Skeletal muscle tissue (tissue), 4 donors: ENCODE measurements around the gene CIDEA. TPM values are rescaled to one million over a fixed set of nuclear protein-coding genes. Genes with fewer than 3 reads are reported as not detected.

Experiments used
- H3K27ac ChIP-seq: one replicate; pipeline ENCODE4 v1.7.0; 2013; ENCODE audit warnings: mild to moderate bottlenecking, low read depth, low read length, inconsistent platforms
- H3K27me3 ChIP-seq, 3 donors: one replicate each; pipeline ENCODE4 v1.7.0; 2013; ENCODE audit warnings: low read length in 3 of 3; ENCODE audit not compliant: control insufficient read depth in 3 of 3, insufficient read depth in 3 of 3
- H3K36me3 ChIP-seq, 3 donors: one replicate each; pipeline ENCODE4 v1.7.0; 2013; ENCODE audit warnings: low read length in 3 of 3; ENCODE audit not compliant: control insufficient read depth in 3 of 3, insufficient read depth in 3 of 3
- H3K4me1 ChIP-seq, 3 donors: one replicate each; pipeline ENCODE4 v1.7.0; 2013; ENCODE audit warnings: low read length in 3 of 3, mild to moderate bottlenecking in 3 of 3; ENCODE audit not compliant: control insufficient read depth in 3 of 3, insufficient read depth in 3 of 3
- H3K4me3 ChIP-seq, 3 donors: one replicate each; pipeline ENCODE4 v1.7.0; 2013; ENCODE audit warnings: low read length in 3 of 3
- H3K9ac ChIP-seq, 3 donors: one replicate each; pipeline ENCODE4 v1.7.0; 2013; ENCODE audit warnings: low read length in 3 of 3, mild to moderate bottlenecking in 3 of 3, moderate library complexity in 2 of 3, low read depth in 1 of 3
- H3K9me3 ChIP-seq, 3 donors: one replicate each; pipeline ENCODE4 v1.7.0; 2013; ENCODE audit warnings: low read length in 3 of 3; ENCODE audit not compliant: control insufficient read depth in 3 of 3
- total RNA-seq: library from RNA; depleted of rRNA; stranded (reverse); fragments of >200 nt; gene quantifications from one replicate; pipeline ENCODE4 v1.2.3, GENCODE V29; 2014
- donor health status: Osteomylitis.

The CIDEA gene
- total RNA-seq, 1 donor from 2014 or later = 2.1 TPM

GRCh38 chr18:12252061-12252460 is 2.1 kb upstream of the CIDEA start:
- Histone ChIP-seq H3K27ac (no peak overlapping the region), H3K9me3 (no peaks in the 10 kb centered on the region), H3K4me1 (peaks cover 9 to 14% (median 12%) of the 10 kb centered on the region in 3 donors), H3K4me3 (no peak overlapping the region), H3K36me3 (no peaks in the 10 kb centered on the region), H3K27me3 (peaks cover 46 to 66% (median 51%) of the 10 kb centered on the region in 3 donors), H3K9ac (no peak overlapping the region)

GRCh38 chr18:12253027-12253426 is 1.1 kb upstream of the CIDEA start:
- H3K4me3 ChIP-seq = no peak overlapping the region
- no peaks in the 10 kb centered on the region for H3K9me3 ChIP-seq
- no peak overlapping the region for H3K9ac ChIP-seq
- H3K27me3 ChIP-seq = peaks cover 38 to 58% (median 48%) of the 10 kb centered on the region in 3 donors
- no peak overlapping the region for H3K27ac ChIP-seq
- peaks cover 9 to 14% (median 12%) of the 10 kb centered on the region in 3 donors for H3K4me1 ChIP-seq
- H3K36me3 ChIP-seq = no peaks in the 10 kb centered on the region

GRCh38 chr18:12253663-12254135 is 462 bp upstream of the CIDEA start:
- Histone ChIP-seq H3K4me1 (peaks cover 9 to 14% (median 12%) of the 10 kb centered on the region in 3 donors), H3K27ac (no peak overlapping the region), H3K27me3 (peaks cover 38 to 53% (median 42%) of the 10 kb centered on the region in 3 donors), H3K4me3 (peak overlapping the region; percentile 48 to 52 (median 49)), H3K36me3 (no peaks in the 10 kb centered on the region), H3K9me3 (no peaks in the 10 kb centered on the region), H3K9ac (no peak overlapping the region)

GRCh38 chr18:12254820-12255511 is 805 bp downstream of the CIDEA start:
- Histone ChIP-seq H3K4me3 (no peak overlapping the region), H3K27ac (no peak overlapping the region), H3K4me1 (peaks cover 9 to 14% (median 12%) of the 10 kb centered on the region in 3 donors), H3K9me3 (no peaks in the 10 kb centered on the region), H3K27me3 (peaks cover 38 to 43% (median 41%) of the 10 kb centered on the region in 3 donors), H3K9ac (no peak overlapping the region), H3K36me3 (no peaks in the 10 kb centered on the region)

- H3K9me3 ChIP-seq = no peaks in the 10 kb centered on the region
- no peak overlapping the region for H3K4me3 ChIP-seq
- peaks cover 9 to 14% (median 12%) of the 10 kb centered on the region in 3 donors for H3K4me1 ChIP-seq
- H3K9ac ChIP-seq = no peak overlapping the region
- no peak overlapping the region for H3K27ac ChIP-seq
- no peaks in the 10 kb centered on the region for H3K36me3 ChIP-seq
- peaks cover 38 to 43% (median 41%) of the 10 kb centered on the region in 3 donors for H3K27me3 ChIP-seq
These were observed 1.5 kb downstream of the CIDEA start for GRCh38 chr18:12255626-12256026.

- Histone ChIP-seq H3K27ac (no peak overlapping the region), H3K27me3 (peaks cover 30 to 35% (median 35%) of the 10 kb centered on the region in 3 donors), H3K4me1 (peaks cover 9 to 14% (median 12%) of the 10 kb centered on the region in 3 donors), H3K9me3 (no peaks in the 10 kb centered on the region), H3K9ac (no peak overlapping the region), H3K4me3 (no peak overlapping the region), H3K36me3 (no peaks in the 10 kb centered on the region)
These were observed 2.8 kb downstream of the CIDEA start for GRCh38 chr18:12256951-12257350.

GRCh38 chr18:12257996-12258718 is 4.0 kb downstream of the CIDEA start:
- Histone ChIP-seq H3K27me3 (peaks cover 20 to 29% (median 25%) of the 10 kb centered on the region in 3 donors), H3K36me3 (no peaks in the 10 kb centered on the region), H3K9ac (no peak overlapping the region), H3K9me3 (no peaks in the 10 kb centered on the region), H3K27ac (no peak overlapping the region), H3K4me3 (no peak overlapping the region), H3K4me1 (peaks cover 9 to 13% (median 12%) of the 10 kb centered on the region in 3 donors)

GRCh38 chr18:12258719-12259705 is 4.9 kb downstream of the CIDEA start:
- peaks cover 11 to 23% (median 16%) of the 10 kb centered on the region in 3 donors for H3K27me3 ChIP-seq
- H3K9ac ChIP-seq = no peak overlapping the region
- H3K9me3 ChIP-seq = no peaks in the 10 kb centered on the region
- H3K36me3 ChIP-seq = no peaks in the 10 kb centered on the region
- peaks cover 4 to 7% (median 5%) of the 10 kb centered on the region in 3 donors for H3K4me1 ChIP-seq
- no peak overlapping the region for H3K27ac ChIP-seq
- no peak overlapping the region for H3K4me3 ChIP-seq

GRCh38 chr18:12262748-12263147 is 8.6 kb downstream of the CIDEA start:
- H3K4me3 ChIP-seq = no peak overlapping the region
- no peak overlapping the region for H3K27ac ChIP-seq
- H3K27me3 ChIP-seq = peaks cover 0 to 9% (median 0%) of the 10 kb centered on the region in 3 donors
- no peaks in the 10 kb centered on the region for H3K4me1 ChIP-seq
- H3K9ac ChIP-seq = no peak overlapping the region
- no peaks in the 10 kb centered on the region for H3K36me3 ChIP-seq
- H3K9me3 ChIP-seq = no peaks in the 10 kb centered on the region
